HG03469 (cell line): ENCODE results near the gene ITPR1.

Experiments used
- ATAC-seq: cut with Tn5 transposase; IDR thresholded peaks from one replicate; pipeline ENCODE4 v1.9.1; 2021; ENCODE audit warnings: mild to moderate bottlenecking, moderate library complexity, moderate number of reproducible peaks; ENCODE audit not compliant: unreplicated experiment

Gene ITPR1

GRCh38 chr3:4710191-4710590, 217.0 kb downstream of the ITPR1 start:
- no peak for ATAC-seq

GRCh38 chr3:4711680-4711992, 218.5 kb downstream of the ITPR1 start:
- peak; percentile 14 for ATAC-seq

GRCh38 chr3:4712109-4712508, 219.0 kb downstream of the ITPR1 start:
- no peak for ATAC-seq

- no peak for ATAC-seq
These were observed 220.9 kb downstream of the ITPR1 start for GRCh38 chr3:4714045-4714444.

GRCh38 chr3:4716266-4716665, 223.1 kb downstream of the ITPR1 start:
- no peak for ATAC-seq

GRCh38 chr3:4716706-4717362, 223.7 kb downstream of the ITPR1 start:
- no peak for ATAC-seq

GRCh38 chr3:4717363-4717740, 224.2 kb downstream of the ITPR1 start:
- no peak for ATAC-seq

GRCh38 chr3:4718179-4718736, 225.1 kb downstream of the ITPR1 start:
- ATAC-seq: no peak

GRCh38 chr3:4719046-4719501, 225.9 kb downstream of the ITPR1 start:
- no peak for ATAC-seq

- no peak for ATAC-seq
These were observed 227.3 kb downstream of the ITPR1 start for GRCh38 chr3:4720316-4721075.

GRCh38 chr3:4721511-4721911, 228.4 kb downstream of the ITPR1 start:
- no peak for ATAC-seq

GRCh38 chr3:4722103-4722502, 229.0 kb downstream of the ITPR1 start:
- ATAC-seq: no peak

GRCh38 chr3:4724051-4724629, 231.0 kb downstream of the ITPR1 start:
- no peak for ATAC-seq

- ATAC-seq: no peak
These were observed 233.4 kb downstream of the ITPR1 start for GRCh38 chr3:4726549-4726948.

GRCh38 chr3:4729061-4729973, 236.2 kb downstream of the ITPR1 start:
- no peak for ATAC-seq

GRCh38 chr3:4730719-4731118, 237.6 kb downstream of the ITPR1 start:
- no peak for ATAC-seq

GRCh38 chr3:4731543-4732111, 238.5 kb downstream of the ITPR1 start:
- no peak for ATAC-seq

GRCh38 chr3:4732925-4733324, 239.8 kb downstream of the ITPR1 start:
- ATAC-seq: no peak

GRCh38 chr3:4734454-4734853, 241.3 kb downstream of the ITPR1 start:
- no peak for ATAC-seq

GRCh38 chr3:4735243-4735642, 242.1 kb downstream of the ITPR1 start:
- no peak for ATAC-seq
